IPS DF 6.9 (cell line): ENCODE data around the gene ADAMTSL3.

ENCODE experiments used
- DNase-seq: peaks from one replicate; pipeline ENCODE4 v3.0.0-alpha.2; 2013; ENCODE audit warnings: low read depth, low spot score
- H3K27ac ChIP-seq: one replicate; pipeline ENCODE4 v1.5.1; 2013; ENCODE audit warnings: low read length, control low read depth
- H3K27me3 ChIP-seq: 2 replicates; pipeline ENCODE4 v1.6.1; 2013; ENCODE audit warnings: mild to moderate bottlenecking, low read length; ENCODE audit not compliant: control insufficient read depth, insufficient read depth
- H3K36me3 ChIP-seq: 2 replicates; pipeline ENCODE4 v1.6.1; 2013; ENCODE audit warnings: low read length; ENCODE audit not compliant: control insufficient read depth, insufficient read depth
- H3K4me1 ChIP-seq: 2 replicates; pipeline ENCODE4 v1.6.1; 2013; ENCODE audit warnings: low read length; ENCODE audit not compliant: control insufficient read depth, insufficient read depth
- H3K4me3 ChIP-seq: 2 replicates; pipeline ENCODE4 v1.5.1; 2013; ENCODE audit warnings: mild to moderate bottlenecking, low read length
- H3K9me3 ChIP-seq: 2 replicates; pipeline ENCODE4 v1.6.1; 2013; ENCODE audit warnings: low read length, inconsistent platforms; ENCODE audit not compliant: control insufficient read depth, insufficient read depth
- WGBS: extraction: QIAGEN DNeasy Blood & Tissue Kit; methylation state at CpG from one replicate; pipeline ENCODE4 v1.1.7; 2013; ENCODE audit warnings: mixed read lengths, missing lambda C conversion rate; ENCODE audit not compliant: insufficient read length, insufficient coverage; 5-methylcytosine and 5-hydroxymethylcytosine counted together

The ADAMTSL3 gene

GRCh38 chr15:83914906-83915305 lies 261.0 kb downstream of the ADAMTSL3 start:
- Histone ChIP-seq H3K4me1 (no peaks in the 10 kb centered on the region; the same call in none of the 2 replicates), H3K36me3 (no peaks in the 10 kb centered on the region), H3K27ac (no peak overlapping the region), H3K27me3 (no peaks in the 10 kb centered on the region), H3K4me3 (no peak overlapping the region), H3K9me3 (no peaks in the 10 kb centered on the region)
- WGBS: no CpG with 5 or more reads among the region's 1 CpG
- no peak for DNase-seq

- no CpG with 5 or more reads among the region's 1 CpG for WGBS
- H3K4me3 ChIP-seq: no peak overlapping the region
- H3K36me3 ChIP-seq: no peaks in the 10 kb centered on the region
- DNase-seq: no peak
- H3K27me3 ChIP-seq: no peaks in the 10 kb centered on the region
- H3K9me3 ChIP-seq: no peaks in the 10 kb centered on the region
- H3K27ac ChIP-seq: no peak overlapping the region
- no peaks in the 10 kb centered on the region; the same call in none of the 2 replicates for H3K4me1 ChIP-seq
Measured at GRCh38 chr15:83917432-83917831, 263.5 kb downstream of the ADAMTSL3 start.

DNA sequence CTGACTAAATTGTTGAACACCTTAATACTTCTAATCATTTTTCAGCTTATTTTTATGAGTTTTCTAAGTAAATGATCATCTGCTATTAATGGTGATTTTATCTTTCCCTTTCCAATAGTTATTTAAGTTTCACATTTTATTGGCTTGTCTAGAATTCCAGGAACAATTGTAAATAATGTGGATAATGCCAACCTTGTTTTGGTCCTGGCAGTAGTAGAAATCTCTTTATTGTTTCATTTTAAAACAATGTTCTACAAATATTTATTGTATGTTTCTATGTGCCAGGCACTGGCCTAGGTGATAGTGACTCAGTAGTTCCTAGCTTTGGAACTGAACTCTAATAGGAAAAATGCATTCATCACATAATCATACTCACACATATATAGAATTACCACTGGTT lies 264.1 kb downstream of the ADAMTSL3 start:
- no peak overlapping the region for H3K27ac ChIP-seq
- H3K4me3 ChIP-seq: no peak overlapping the region
- DNase-seq: no peak
- H3K4me1 ChIP-seq: no peaks in the 10 kb centered on the region; the same call in none of the 2 replicates
- H3K27me3 ChIP-seq: no peaks in the 10 kb centered on the region
- no peaks in the 10 kb centered on the region for H3K9me3 ChIP-seq
- H3K36me3 ChIP-seq: no peaks in the 10 kb centered on the region

DNA sequence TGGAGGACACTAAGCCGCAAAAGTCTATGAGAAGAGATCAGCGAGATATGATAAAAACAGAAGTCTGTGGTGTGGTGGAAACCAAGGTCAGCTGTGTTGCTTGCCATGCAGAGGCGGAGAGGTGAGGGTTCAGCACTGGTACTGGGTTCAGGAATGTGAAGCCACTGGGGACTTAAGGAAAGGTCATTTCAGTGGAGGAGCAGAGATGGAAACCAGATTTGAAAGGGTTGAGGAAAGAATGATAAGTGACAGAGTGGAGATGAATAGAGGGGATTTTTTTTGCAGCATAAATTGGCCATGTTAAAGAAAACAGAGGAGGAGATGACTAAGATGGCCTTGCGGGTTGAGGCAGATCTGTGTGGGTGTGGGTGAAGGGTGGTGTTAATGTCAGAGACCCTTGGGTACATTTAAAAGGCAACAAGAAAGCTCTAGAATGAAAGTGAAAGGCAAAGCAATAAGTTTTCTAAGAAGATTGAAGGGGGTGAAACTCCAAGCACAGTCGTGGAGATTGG lies 265.5 kb downstream of the ADAMTSL3 start:
- no CpG with 5 or more reads among the region's 5 CpGs for WGBS
- no peaks in the 10 kb centered on the region; the same call in none of the 2 replicates for H3K4me1 ChIP-seq
- H3K9me3 ChIP-seq: no peaks in the 10 kb centered on the region
- no peaks in the 10 kb centered on the region for H3K36me3 ChIP-seq
- DNase-seq: no peak
- no peak overlapping the region for H3K27ac ChIP-seq
- no peaks in the 10 kb centered on the region for H3K27me3 ChIP-seq
- no peak overlapping the region for H3K4me3 ChIP-seq

- no peak for DNase-seq
- no peaks in the 10 kb centered on the region for H3K9me3 ChIP-seq
- H3K4me3 ChIP-seq: no peak overlapping the region
- no peaks in the 10 kb centered on the region for H3K36me3 ChIP-seq
- no peaks in the 10 kb centered on the region for H3K27me3 ChIP-seq
- H3K4me1 ChIP-seq: no peaks in the 10 kb centered on the region; the same call in none of the 2 replicates
- no peak overlapping the region for H3K27ac ChIP-seq
- no CpG with 5 or more reads among the region's 5 CpGs for WGBS
Measured at GRCh38 chr15:83919978-83920510, 266.1 kb downstream of the ADAMTSL3 start.

DNA sequence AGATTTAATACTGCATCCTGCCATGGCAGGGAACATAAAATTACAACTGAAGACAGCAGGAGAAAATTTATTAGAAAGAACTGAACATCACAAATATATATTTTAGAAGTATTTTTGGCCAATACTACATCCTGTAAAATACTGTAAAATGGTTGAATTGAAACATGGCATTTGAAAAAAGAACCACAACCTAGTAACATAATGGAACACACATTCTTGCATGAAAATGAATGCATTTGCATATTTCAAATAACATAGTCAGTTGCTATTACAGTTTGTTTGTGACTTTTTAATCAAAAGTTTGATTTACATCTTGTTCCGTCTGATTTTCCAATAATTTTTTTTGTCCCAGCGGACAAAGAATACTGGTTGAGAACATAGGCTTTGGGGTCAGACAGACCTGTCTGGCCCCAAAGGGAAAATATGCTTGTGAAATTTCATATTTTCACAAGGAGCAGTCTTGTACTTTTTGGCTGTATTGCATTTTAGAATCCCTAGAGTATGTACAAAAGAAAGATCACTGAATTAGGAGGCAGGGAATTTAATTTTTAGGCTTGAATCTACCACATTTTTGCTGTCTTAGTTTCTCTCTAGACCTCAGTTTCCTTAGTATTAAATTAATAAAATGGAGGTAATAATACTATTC lies 268.8 kb downstream of the ADAMTSL3 start:
- WGBS: no CpG with 5 or more reads among the region's 2 CpGs
- no peaks in the 10 kb centered on the region; the same call in none of the 2 replicates for H3K4me1 ChIP-seq
- H3K9me3 ChIP-seq: no peaks in the 10 kb centered on the region
- H3K27ac ChIP-seq: no peak overlapping the region
- H3K27me3 ChIP-seq: no peaks in the 10 kb centered on the region
- no peaks in the 10 kb centered on the region for H3K36me3 ChIP-seq
- no peak overlapping the region for H3K4me3 ChIP-seq
- DNase-seq: no peak

GRCh38 chr15:83926116-83926515 lies 272.2 kb downstream of the ADAMTSL3 start:
- Histone ChIP-seq H3K27ac (no peak overlapping the region), H3K4me1 (no peaks in the 10 kb centered on the region), H3K9me3 (no peaks in the 10 kb centered on the region), H3K36me3 (no peaks in the 10 kb centered on the region), H3K4me3 (no peak overlapping the region), H3K27me3 (no peaks in the 10 kb centered on the region)
- no CpG with 5 or more reads among the region's 1 CpG for WGBS
- DNase-seq: no peak

DNA sequence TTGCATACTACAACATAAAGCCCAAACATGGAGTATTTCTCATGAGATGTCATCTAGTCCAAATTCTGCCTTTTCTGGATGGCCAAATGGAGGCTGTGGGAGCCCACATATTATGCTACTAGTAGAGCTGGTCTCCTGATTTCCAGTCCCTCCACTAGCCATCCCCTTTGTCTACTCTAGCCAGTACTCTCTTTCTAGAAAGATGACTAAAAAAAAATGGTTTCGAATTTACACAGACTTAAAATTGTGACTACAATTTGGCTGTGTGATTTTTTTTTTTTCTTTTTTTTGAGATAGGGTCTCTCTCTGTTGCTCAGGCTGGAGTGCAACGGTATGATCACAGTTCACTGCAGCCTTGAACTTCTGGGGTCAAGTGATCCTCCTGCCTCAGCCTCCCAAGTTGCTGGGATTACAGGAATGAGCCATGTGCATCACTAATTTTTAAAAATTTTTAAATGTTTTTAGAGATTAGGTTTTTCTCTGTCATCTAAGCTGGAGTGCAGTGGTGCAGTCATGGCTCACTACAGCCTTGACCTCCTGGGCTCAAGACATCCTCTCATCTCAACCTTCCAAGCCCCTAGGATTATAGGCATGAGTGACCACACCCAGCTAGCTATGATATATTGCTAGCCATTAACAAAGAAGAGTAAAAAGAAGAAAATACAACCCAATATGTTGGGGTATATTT lies 273.9 kb downstream of the ADAMTSL3 start:
- Histone ChIP-seq H3K4me1 (no peaks in the 10 kb centered on the region), H3K4me3 (no peak overlapping the region), H3K36me3 (no peaks in the 10 kb centered on the region), H3K27me3 (no peaks in the 10 kb centered on the region), H3K27ac (no peak overlapping the region), H3K9me3 (no peaks in the 10 kb centered on the region)
- DNase-seq: no peak
- no CpG with 5 or more reads among the region's 2 CpGs for WGBS

- Histone ChIP-seq H3K36me3 (no peaks in the 10 kb centered on the region), H3K9me3 (no peaks in the 10 kb centered on the region), H3K27ac (no peak overlapping the region), H3K4me1 (no peaks in the 10 kb centered on the region), H3K27me3 (no peaks in the 10 kb centered on the region), H3K4me3 (no peak overlapping the region)
- DNase-seq: no peak
- WGBS: no CpG with 5 or more reads among the region's 1 CpG
Measured at GRCh38 chr15:83928392-83928734, 274.4 kb downstream of the ADAMTSL3 start.

GRCh38 chr15:83928878-83929418 lies 275.0 kb downstream of the ADAMTSL3 start:
- Histone ChIP-seq H3K9me3 (no peaks in the 10 kb centered on the region; the same call in none of the 2 replicates), H3K4me3 (no peak overlapping the region), H3K27me3 (no peaks in the 10 kb centered on the region), H3K27ac (no peak overlapping the region), H3K4me1 (no peaks in the 10 kb centered on the region), H3K36me3 (no peaks in the 10 kb centered on the region)
- WGBS: no CpG with 5 or more reads among the region's 5 CpGs
- no peak for DNase-seq
